ENCODE results near the gene CLEC16A. TPM values are rescaled to one million over a fixed set of nuclear protein-coding genes. Genes with fewer than 3 reads are reported as not detected.

The CLEC16A gene
- total RNA-seq, 2 donors from 2014 or later = 46.6 to 47.6 TPM

DNA sequence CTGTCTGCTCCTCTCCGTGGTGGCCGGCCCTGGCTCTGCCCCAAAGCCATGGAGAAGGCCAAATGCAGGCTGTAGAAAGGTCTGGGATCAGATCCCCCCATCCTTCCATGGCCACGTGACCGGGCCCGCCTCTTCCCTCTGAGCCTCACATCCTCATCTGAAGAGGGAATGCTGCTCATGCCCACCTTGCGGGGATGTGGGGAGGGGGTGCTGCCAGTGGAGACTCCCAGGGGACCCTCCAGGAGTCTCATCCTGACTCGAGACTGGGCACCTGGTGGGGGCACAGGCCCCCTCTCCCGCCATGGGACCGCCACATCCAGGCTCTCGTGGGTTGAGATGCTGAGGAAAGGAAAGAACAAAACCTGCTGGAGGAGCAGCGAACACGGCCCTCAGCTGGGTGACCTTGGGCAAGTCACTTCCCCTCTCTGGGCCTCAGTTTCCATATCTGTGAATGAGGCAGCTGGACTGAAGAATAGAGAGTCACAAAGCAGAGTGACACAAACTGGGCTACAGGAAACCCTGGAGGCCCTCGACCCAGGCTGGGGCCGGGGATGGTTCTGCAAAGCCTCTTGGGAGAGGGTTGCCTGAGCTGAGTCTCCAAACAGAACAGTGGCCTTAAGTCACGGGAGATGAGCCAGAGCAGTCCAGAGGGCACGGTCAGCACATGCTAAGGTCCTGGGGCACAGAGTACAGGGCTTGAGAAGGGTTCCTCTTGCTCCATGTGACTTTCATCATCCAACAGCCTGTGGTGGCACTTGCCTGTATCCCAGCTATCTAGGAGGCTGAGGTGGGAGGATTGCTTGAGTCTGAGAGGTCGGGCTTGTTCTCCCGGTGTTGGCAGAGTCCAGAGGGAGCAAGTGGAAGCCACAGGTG lies 281.5 kb downstream of the CLEC16A start:
- TF ChIP-seq, protein P1, sequence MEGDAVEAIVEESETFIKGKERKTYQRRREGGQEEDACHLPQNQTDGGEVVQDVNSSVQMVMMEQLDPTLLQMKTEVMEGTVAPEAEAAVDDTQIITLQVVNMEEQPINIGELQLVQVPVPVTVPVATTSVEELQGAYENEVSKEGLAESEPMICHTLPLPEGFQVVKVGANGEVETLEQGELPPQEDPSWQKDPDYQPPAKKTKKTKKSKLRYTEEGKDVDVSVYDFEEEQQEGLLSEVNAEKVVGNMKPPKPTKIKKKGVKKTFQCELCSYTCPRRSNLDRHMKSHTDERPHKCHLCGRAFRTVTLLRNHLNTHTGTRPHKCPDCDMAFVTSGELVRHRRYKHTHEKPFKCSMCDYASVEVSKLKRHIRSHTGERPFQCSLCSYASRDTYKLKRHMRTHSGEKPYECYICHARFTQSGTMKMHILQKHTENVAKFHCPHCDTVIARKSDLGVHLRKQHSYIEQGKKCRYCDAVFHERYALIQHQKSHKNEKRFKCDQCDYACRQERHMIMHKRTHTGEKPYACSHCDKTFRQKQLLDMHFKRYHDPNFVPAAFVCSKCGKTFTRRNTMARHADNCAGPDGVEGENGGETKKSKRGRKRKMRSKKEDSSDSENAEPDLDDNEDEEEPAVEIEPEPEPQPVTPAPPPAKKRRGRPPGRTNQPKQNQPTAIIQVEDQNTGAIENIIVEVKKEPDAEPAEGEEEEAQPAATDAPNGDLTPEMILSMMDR (IDR thresholded peaks at IDR 0.05) = no peak
- Histone ChIP-seq H3K4me3 (peak overlapping the region; percentile 62), H3K9me3 (no peaks in the 10 kb centered on the region), H3K27ac (no peak overlapping the region), H3K27me3 (replicated peaks; ENCODE audit: insufficient read depth) (no peaks in the 10 kb centered on the region), H3K36me3 (no peaks in the 10 kb centered on the region), H3K4me1 (ENCODE audit: control insufficient read depth in 1 of 2, low read depth in 2 of 2) (peaks cover 0 to 20% of the 10 kb centered on the region in 2 donors)
- ATAC-seq (ENCODE audit: insufficient number of reproducible peaks, low FRiP score, low read depth) (no peak), DNase-seq (ENCODE audit: low spot score) (no peak)

DNA sequence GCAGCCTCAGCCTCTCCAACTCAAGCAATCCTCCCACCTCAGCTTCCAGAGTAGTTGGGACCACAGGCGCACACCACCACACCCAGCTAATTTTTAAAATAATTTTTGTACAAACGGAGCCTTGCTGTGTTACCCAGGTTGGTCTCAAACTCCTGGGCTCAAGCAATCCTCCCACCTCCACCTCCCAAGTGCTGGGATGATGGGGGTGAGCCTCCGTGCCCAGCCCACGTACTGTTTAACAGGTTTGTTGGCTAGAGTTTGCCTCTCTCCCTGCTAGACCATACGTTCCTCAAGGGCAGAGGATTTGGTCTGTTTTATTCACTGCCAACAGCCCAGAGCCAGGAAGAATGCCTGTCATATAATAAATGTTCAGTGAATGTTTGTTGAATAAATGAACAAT lies 285.1 kb downstream of the CLEC16A start:
- Histone ChIP-seq H3K36me3 (no peaks in the 10 kb centered on the region), H3K4me1 (ENCODE audit: control insufficient read depth in 1 of 2, low read depth in 2 of 2) (peaks cover 5 to 26% of the 10 kb centered on the region in 2 donors), H3K4me3 (no peak overlapping the region), H3K27me3 (replicated peaks; ENCODE audit: insufficient read depth) (no peaks in the 10 kb centered on the region), H3K9me3 (no peaks in the 10 kb centered on the region), H3K27ac (no peak overlapping the region)
- TF ChIP-seq, protein P1 (IDR thresholded peaks at IDR 0.05) = no peak
- DNase-seq (ENCODE audit: low spot score) (no peak), ATAC-seq (ENCODE audit: insufficient number of reproducible peaks, low FRiP score, low read depth) (no peak)

GRCh38 chr16:11229906-11230305 lies 285.5 kb downstream of the CLEC16A start:
- DNase-seq (ENCODE audit: low spot score) (no peak), ATAC-seq (ENCODE audit: insufficient number of reproducible peaks, low FRiP score, low read depth) (no peak)

DNA sequence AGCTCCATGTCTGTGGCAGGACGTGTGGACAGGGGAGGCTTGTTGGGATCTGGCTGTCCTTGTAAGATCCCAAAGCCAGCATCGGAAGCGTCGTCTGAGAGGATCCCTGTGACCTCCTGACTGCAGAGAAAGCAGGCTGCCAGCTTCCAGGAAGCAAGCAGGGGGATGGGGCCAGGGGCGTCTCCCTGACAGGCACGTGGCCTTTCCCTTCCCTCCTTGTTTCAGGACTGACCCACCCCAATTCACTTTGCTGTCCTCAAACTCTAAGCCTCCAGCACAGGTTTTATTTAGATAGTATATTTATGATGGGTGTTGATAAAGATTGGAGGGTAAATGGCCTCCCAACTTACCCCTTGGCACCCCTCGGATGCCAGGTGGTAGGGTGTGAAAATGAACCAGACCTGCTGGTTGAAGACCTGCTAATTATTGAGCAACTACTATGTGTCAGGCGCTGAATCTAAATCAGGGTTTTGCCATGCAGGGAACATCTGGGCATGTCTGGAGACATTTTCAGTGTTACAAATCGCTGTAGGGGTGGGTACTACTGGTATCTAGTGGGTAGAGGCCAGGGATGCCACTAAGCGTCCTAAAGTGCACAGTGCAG lies 287.1 kb downstream of the CLEC16A start:
- H3K4me1 ChIP-seq (ENCODE audit: control insufficient read depth in 1 of 2, low read depth in 2 of 2) = peaks cover 5 to 11% of the 10 kb centered on the region in 2 donors
- DNase-seq (ENCODE audit: low spot score) (no peak), ATAC-seq (ENCODE audit: insufficient number of reproducible peaks, low FRiP score, low read depth) (no peak)
- no peaks in the 10 kb centered on the region for H3K27me3 ChIP-seq (replicated peaks; ENCODE audit: insufficient read depth)
- no peak overlapping the region for H3K27ac ChIP-seq
- H3K9me3 ChIP-seq = no peaks in the 10 kb centered on the region
- H3K36me3 ChIP-seq = no peaks in the 10 kb centered on the region
- TF ChIP-seq, protein P1 (IDR thresholded peaks at IDR 0.05) = no peak
- H3K4me3 ChIP-seq = no peak overlapping the region

More at GRCh38 chr16:11229906-11230305, 285.5 kb downstream of the CLEC16A start:
- H3K36me3 ChIP-seq = no peaks in the 10 kb centered on the region
- no peaks in the 10 kb centered on the region for H3K9me3 ChIP-seq
- TF ChIP-seq, protein P1 (IDR thresholded peaks at IDR 0.05) = no peak
- H3K27me3 ChIP-seq (replicated peaks; ENCODE audit: insufficient read depth) = no peaks in the 10 kb centered on the region
- H3K4me1 ChIP-seq (ENCODE audit: control insufficient read depth in 1 of 2, low read depth in 2 of 2) = peaks cover 5 to 21% of the 10 kb centered on the region in 2 donors
- no peak overlapping the region for H3K27ac ChIP-seq
- H3K4me3 ChIP-seq = no peak overlapping the region

Other genes with a start within 250 kb of the CLEC16A start
- not detected for gene TEKT5, start 249.6 kb upstream of the CLEC16A start, total RNA-seq
- 10 to 100 TPM; 19.0 to 19.2 TPM for gene NUBP1, start 200.7 kb upstream of the CLEC16A start, total RNA-seq
- 1 to 10 TPM; 1.1 to 1.5 TPM for gene TVP23A, start 125.8 kb upstream of the CLEC16A start, total RNA-seq
- 10 to 100 TPM; 25.2 to 31.0 TPM for gene CIITA, start 67.4 kb upstream of the CLEC16A start, total RNA-seq
- gene DEXI, start 2.1 kb upstream of the CLEC16A start, total RNA-seq = 100 to 1,000 TPM; 120 to 157 TPM